HG03135 (cell line): ENCODE measurements around the gene TMEM139.

ENCODE experiments used
- ATAC-seq: cut with Tn5 transposase; IDR thresholded peaks from one replicate; pipeline ENCODE4 v1.9.1; 2021; ENCODE audit warnings: mild to moderate bottlenecking, moderate library complexity; ENCODE audit not compliant: unreplicated experiment

The TMEM139 gene

DNA sequence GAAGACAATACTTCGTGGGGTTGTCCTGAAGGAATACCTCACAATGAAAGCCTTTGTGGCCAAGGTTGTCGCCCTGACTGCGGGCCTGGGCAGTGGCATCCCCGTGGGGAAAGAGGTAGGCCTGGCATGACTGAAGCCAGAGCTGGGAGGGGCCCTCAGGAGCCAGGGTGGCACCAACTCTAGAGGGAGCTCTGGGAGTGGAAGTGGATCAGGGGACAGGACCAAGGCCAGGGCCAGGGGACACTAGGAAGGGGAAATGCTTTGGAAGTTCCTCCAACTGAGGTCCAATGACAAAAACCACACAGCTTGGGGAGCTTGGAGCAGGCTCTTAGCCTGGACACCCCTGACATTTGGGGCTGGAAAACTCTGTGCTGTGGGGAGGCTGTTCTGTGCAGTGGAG, 37.0 kb downstream of the TMEM139 start:
- no peak for ATAC-seq

DNA sequence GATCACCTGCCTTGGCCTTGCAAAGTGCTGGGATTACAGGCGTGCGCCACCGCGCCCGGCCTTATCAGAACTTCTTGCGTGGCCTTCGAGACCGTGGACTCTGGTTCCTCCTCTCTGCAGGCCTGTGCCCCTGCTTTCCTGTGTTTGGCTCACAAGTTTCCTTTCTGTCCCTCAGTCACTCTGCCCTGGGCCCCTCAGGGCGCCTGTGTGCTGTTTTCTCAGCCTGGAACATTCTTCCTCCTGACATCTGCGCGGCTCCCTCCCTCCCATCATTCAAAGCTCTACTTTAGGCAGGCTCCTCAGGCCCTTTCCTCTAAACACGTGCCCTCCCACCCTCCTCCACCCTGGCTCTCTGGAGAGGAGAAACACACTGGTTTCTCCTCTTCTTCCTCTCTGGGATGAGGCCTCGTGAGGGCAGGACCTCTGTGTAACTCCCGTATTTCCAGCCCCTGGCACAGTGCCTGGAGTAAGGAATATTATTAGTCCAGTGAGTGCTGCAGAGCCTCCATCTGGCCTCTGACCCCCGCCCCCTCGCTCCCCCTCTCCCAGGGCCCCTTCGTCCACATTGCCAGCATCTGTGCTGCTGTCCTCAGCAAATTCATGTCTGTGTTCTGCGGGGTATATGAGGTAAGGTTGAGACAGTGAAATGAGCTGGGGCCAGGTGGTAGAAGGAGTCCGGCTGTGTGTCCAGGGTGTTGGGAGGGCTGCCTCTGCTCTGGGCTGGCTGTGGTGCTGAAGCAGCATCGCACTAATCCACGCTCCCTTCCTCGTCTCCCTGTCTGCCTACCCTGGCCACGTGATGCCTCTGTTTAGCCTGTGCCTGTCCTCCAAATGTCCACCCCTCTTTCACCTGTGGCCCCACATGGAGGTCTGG, 38.2 kb downstream of the TMEM139 start:
- no peak for ATAC-seq

DNA sequence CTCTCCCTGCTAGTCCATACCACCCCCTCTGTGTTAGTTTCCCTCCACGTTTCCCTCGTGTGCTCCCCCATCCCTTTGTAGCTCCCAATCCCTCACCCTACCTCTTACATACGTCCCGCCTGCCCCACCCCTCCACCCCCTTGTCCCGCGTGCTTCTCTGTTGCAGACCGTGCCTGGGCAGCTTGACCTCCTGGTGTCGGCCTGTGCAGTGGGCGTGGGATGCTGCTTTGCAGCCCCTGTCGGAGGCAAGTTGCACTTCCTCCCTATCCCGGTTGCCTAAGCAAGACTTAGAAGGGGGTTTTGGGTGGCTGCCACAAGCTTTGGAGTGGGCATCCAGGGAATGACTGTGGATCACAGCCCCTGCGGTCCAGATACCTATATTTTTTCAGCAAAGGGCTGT, 38.9 kb downstream of the TMEM139 start:
- no peak for ATAC-seq

DNA sequence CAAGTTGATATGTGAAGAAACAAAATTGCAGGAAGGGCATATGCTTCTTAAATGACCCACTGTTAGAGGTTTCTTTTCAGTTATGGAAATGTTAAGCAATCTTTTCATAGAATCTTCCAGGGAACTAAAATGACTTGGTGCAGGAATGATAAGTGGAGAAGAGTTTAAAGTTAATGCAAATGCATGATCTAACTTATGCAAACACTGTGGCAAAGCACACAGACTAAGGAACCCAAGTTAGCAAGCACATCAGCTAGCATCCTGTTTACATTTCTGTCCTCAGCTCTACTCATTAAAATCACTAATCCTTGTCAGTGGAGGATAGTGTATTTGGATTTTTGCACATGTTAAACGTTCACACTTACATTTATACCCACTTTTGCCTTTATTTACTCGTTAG, 40.5 kb downstream of the TMEM139 start:
- ATAC-seq, result peak; percentile 56

DNA sequence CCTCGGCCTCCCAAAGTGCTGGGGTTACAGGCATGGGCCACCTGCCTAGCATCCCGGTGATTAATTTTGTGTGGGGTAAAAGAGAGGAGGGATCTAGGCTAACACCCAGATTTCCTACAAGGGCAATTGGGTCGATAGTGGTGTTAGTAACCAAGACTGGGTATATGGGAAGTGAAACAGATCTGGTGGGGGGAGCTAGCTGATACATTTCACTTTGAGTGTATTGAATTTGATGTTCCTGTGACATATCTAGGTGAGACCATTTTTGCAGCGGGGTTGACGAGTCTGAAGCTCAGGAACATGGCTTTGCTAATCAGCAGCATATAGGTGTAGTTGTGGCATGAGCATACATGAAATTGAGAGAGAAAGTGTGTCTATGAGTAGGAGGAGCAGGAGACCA, 43.1 kb downstream of the TMEM139 start:
- ATAC-seq, result no peak

DNA sequence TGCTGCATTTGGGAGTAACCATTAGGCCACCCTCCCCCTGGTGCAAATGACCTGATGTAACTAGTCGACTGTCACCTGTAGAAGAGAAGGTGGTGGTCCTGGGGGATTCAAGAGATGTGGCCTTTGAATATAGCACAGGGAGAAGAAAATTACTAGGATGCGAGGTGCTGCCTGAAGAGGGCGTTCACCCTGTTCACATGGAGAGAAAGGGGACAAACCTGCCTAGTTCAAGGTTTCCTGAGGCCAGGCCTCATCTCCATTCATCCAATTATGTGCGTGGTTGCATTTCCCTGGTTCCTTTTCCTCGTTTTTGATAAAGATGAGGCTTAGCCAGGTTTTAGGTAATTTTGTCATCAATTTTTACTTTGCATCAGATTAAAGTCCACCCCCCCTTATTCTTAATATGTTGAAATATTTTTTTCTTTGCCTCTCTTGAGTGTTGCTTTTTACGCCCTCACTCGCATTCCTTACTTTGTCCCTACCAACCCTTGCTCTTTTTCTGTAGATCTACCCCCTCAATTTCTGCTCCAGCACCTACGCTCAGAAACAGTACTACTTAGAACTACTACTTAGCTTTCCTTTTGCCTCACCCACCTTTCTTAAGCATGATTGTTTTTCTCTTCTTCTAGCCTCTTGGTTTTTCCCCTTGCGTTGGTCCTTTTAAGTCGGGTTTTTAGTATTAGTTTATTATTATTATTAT, 44.9 kb downstream of the TMEM139 start:
- no peak for ATAC-seq

DNA sequence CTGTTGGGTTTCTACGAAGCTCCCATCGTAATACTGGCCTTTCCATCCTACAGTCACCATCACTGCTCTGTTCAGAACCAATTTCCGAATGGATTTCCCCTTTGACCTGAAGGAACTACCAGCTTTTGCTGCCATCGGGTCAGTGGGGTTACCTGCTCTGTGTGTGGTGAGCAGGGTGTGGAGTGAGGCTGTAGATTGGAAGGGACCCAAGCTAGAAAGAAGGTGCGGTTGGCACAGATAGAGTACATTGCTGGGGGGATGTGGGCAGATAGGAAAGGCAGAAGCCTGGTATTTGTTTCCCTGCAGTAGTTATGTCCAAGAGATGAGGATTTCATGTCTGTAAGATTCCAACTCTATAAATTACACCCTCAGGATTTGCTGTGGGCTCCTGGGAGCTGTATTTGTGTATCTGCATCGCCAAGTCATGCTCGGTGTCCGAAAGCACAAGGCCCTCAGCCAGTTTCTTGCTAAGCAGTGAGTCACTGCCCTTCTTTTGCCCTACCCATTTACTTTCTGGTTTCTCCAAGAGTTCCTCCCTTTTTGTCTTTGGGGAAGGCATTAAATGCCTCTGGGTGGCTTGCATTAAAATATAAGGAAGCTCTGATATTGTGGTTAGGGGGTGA, 46.5 kb downstream of the TMEM139 start:
- ATAC-seq, result no peak

DNA sequence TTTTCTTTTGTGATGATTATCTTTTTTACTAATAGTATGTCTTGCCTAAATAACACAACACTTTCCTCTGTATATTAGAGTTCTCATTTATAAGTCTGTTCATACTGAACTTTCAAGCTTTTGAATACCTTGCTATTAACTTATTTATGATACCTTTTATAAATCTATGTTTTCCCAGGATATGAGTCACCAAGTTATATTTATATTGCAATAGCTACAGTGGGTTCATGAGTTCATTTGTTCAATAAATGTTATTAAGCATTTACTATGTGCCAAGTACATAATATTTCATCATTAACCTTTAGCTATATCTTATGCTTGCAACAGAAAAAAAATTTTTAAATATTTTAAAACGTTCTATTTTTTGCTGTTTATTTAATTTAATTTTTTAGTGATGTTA, 49.5 kb downstream of the TMEM139 start:
- ATAC-seq, result no peak

DNA sequence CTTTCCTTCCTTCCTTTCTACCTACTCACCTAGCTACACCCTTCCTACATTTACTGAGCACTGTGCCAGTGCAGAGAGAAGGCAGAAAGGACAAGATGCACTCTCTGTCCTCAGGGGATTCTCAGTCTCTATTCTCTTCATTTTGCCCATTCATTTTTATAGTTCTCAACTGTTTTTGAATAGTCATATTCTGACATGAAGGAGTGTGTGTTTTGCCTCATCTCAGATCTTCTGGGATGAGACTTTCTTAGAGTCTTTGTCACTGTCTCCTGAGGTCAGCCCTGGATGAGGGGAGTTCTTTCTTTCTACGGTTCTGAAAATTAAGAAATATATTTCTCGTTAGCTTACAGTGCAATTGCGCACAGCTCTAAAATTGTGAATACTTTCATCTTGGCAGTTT, 52.5 kb downstream of the TMEM139 start:
- ATAC-seq, result no peak
